ENCODE data around the gene ZFX.

DNA sequence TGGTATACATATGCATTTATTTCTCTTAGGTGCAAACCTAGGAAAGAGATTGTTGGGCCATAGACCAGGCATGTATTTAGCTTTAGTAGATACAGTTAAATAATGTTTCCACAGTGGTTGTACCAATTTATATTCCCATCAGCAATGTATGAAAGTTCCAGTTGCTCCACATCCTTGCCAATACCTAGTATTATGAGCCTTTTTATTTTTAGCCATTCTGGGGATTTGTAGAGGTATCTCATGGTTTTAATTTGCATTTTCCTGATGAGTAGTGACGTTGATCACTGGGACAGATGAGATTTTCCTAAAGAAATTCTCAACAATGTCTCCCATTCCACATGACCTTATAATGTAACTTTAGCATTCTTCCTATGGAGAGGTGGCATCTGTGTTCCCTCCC lies 107.5 kb downstream of the ZFX start:
- TF ChIP-seq, protein P1, sequence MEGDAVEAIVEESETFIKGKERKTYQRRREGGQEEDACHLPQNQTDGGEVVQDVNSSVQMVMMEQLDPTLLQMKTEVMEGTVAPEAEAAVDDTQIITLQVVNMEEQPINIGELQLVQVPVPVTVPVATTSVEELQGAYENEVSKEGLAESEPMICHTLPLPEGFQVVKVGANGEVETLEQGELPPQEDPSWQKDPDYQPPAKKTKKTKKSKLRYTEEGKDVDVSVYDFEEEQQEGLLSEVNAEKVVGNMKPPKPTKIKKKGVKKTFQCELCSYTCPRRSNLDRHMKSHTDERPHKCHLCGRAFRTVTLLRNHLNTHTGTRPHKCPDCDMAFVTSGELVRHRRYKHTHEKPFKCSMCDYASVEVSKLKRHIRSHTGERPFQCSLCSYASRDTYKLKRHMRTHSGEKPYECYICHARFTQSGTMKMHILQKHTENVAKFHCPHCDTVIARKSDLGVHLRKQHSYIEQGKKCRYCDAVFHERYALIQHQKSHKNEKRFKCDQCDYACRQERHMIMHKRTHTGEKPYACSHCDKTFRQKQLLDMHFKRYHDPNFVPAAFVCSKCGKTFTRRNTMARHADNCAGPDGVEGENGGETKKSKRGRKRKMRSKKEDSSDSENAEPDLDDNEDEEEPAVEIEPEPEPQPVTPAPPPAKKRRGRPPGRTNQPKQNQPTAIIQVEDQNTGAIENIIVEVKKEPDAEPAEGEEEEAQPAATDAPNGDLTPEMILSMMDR (conservative IDR thresholded peaks at IDR 0.05 in 1 of 2, IDR thresholded peaks at IDR 0.05 in 1 of 2; ENCODE audit: low read depth in 1 of 2, low read length in 2 of 2) = no peak
- no peak for TF ChIP-seq EZH2 (IDR thresholded peaks at IDR 0.05; ENCODE audit: low read length, missing control alignments)
